GM12878 (cell line): ENCODE results near the gene CLBA1.

Source experiments
- CBFB ChIP-seq: IDR thresholded peaks from 2 replicates; pipeline ENCODE4 v1.6.1; 2016; ENCODE audit warnings: antibody characterized with exemption, low read depth
- EP300 ChIP-seq, 2 experiments: fragments of 150-350 bp in 1 of 2; IDR thresholded peaks; 2 replicates each; pipeline ENCODE4 v1.6.1; 2011 to 2012; ENCODE audit warnings: low read depth in 2 of 2, low read length in 2 of 2, borderline replicate concordance in 1 of 2, improper control_type of control experiment in 1 of 2, inconsistent platforms in 1 of 2; ENCODE audit not compliant: control insufficient read depth in 1 of 2
- ETV6 ChIP-seq, 2 experiments: fragments of 450-650 bp in 1 of 2; IDR thresholded peaks in 1 of 2; conservative IDR thresholded peaks in 1 of 2; 2 replicates each; pipeline ENCODE4 v1.6.1; 2014; ENCODE audit warnings: antibody characterized with exemption in 1 of 2, borderline replicate concordance in 1 of 2, low read depth in 1 of 2, mild to moderate bottlenecking in 1 of 2, moderate library complexity in 1 of 2
- GABPA ChIP-seq: IDR thresholded peaks from 2 replicates; pipeline ENCODE4 v1.6.1; 2014; ENCODE audit warnings: antibody characterized with exemption, low read depth, mild to moderate bottlenecking, inconsistent platforms
- NR2F1 ChIP-seq: fragments of 450-650 bp; conservative IDR thresholded peaks from 2 replicates; pipeline ENCODE4 v1.6.1; 2017; ENCODE audit warnings: mild to moderate bottlenecking
- POLR2A ChIP-seq: IDR thresholded peaks from 2 replicates; pipeline ENCODE4 v1.6.1; 2011; ENCODE audit warnings: low read depth, mild to moderate bottlenecking, low read length
- ZNF622 ChIP-seq: fragments of 450-650 bp; IDR thresholded peaks from 2 replicates; pipeline ENCODE4 v1.6.1; 2017; ENCODE audit warnings: mild to moderate bottlenecking, inconsistent platforms

DNA sequence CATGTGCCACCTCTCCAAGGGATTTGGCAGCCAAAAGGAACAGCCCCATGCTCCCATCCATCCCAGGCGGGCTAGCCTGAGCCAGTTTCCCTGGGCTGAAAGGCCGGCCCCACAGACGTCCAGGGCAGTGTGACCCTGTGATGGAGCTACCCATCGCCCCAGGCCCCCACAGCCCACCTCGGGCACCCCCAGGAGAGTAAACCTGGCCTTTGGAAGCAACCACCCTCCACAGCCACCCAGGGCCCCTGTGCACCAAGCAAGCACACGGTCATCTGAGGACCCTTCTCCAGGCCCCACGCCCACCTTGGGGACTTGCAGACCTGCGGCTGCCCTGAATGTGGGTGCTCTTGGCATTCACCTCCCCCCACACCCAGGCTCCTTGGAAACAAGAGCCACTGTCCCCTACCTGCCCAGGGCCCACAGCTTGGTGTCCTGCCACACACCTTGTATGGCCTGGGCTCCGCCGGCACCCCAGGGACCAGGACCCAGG is 15.8 kb upstream of the CLBA1 start:
- TF ChIP-seq EP300 (IDR thresholded peaks at IDR 0.05; ENCODE audit: borderline replicate concordance in 1 of 2, control insufficient read depth in 1 of 2, low read depth in 2 of 2, low read length in 2 of 2) (no peak), POLR2A (no peak), CBFB (no peak), ZNF622 (no peak), NR2F1 (no peak), ETV6 (conservative IDR thresholded peaks at IDR 0.05 in 1 of 2, IDR thresholded peaks at IDR 0.05 in 1 of 2; ENCODE audit: borderline replicate concordance in 1 of 2, low read depth in 1 of 2) (no peak), GABPA (no peak)
